ENCODE data around the gene GRID2.
"Not testable (repeated sequence)": the region's sequence is repeated elsewhere in the genome, so short reads cannot be mapped to it uniquely, and the experiment has no call there.

GRID2 gene

DNA sequence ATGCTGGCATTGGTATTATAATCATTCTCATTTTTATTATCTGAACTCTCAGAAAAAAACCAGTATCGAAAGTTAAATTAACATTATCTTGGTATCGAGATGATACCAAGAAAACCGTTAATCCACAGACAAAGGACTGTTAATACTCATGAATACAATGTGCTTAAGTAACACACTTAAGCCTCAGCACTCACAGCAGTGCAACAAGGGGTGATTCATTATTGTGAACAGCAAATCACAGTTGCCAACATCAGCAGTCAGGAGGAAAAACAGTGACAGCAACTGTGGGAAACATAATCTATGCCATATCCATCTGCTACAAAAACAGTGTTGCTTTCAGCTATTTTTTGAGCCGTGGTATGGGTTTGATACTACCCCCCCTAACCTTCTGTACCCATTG is 1313.8 kb downstream of the GRID2 start:
- no peak for DNase-seq

DNA sequence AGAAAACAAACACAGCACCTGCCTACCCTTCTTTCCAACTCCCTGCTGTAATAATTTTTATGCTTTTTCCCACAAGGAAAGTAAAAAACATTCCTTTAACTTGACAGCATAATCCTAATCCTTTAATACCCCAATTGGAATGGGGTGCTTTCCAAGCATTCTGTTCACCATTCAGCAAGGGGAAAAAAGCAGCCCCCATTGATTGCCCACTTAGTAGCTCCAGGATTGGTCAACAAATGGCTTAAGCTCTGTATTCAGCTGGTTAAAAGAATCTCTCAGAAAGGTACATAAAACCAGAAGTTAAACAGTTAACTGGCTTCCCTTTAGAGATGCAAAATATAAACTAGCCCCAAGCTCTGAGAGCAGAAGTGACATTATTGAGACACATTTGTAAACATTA is 1330.0 kb downstream of the GRID2 start:
- no peak for DNase-seq

DNA sequence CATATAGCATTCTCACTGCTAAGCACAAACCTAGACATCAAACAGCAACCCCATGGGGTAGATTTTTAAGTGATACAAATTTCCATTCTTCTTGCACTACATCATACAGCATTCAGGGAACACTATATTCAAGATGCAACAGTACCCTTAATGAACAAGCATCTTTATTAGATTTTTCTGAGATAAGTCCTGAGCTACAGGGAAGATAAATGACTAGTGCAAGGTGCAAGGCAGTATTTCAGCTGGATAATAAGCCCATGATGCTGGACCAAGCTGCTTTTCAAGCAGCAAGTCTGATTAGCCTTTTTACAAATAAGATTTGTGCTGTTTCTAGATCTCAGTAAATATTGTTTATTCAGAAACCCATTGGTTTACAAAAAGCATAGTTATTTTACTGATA is 1332.2 kb downstream of the GRID2 start:
- DNase-seq: no peak

DNA sequence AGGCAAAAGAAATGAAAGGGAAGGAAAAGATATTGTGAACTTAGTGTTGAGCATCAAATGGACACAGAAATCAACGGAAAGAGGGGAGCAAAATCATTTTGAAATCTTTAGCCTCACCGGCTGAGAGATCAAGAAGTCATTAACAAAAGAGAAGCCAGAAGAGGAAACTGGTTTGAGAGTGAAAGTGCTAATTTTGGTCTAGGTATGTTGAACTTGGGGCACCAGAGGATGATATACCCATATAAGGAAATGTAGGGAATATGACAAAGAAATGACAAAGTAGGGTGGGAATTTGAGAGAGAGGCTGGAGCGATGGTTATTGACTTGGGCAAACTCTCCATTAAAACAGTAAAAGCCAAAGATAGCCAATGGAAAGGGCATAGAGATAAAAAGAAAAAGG is 1341.4 kb downstream of the GRID2 start:
- no peak for DNase-seq

DNA sequence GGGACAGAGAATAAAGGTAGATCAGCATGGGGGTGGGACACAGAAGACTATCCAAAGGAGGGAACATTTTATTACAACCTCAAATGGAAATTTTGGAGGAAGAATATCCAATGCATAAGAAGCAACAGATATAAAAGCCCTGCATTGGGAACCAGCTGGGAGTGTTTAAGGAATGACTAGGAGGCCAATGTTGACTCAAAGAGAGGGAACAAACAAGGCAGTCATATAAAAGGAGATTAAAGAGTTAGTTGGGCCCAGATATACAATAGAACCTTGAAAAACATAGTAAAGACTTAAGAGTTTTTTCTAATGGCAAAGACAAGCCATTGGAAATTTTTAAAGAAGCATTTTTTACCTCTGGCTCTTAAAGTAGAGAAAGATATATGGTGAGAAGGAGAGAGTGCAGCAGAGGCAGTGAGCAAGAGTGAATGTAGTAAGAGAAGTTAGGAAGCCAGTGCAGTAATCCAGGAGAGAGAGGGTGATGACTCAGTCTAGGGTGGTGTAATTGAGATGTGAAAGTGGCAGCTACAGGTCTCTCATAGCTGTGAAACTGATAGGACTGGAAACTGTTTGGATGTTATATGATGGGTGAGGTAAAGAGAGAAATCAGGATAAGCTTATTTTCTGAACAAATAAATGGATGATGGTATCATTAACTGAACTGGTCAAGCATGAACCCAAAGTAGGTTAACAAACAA is 1342.6 kb downstream of the GRID2 start:
- DNase-seq: no peak

DNA sequence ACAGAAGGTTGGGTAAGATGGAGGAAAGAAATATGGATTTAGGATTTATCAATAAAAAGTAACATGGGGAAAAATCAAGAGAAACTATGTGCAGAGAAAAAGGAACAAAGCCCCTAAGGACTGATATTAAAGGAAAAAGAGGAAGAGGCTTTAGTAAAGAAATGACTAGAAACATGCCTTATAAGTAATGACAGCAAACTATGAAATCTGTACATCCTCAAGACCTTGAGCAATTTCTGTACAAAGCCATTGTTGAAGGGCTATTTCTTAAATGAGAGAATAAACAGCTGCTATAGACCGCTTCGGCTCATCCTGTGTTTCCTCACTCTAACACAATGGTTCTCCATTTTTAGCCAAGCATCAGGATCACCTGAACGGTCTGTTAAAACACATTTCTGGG is 1344.5 kb downstream of the GRID2 start:
- no peak for DNase-seq

DNA sequence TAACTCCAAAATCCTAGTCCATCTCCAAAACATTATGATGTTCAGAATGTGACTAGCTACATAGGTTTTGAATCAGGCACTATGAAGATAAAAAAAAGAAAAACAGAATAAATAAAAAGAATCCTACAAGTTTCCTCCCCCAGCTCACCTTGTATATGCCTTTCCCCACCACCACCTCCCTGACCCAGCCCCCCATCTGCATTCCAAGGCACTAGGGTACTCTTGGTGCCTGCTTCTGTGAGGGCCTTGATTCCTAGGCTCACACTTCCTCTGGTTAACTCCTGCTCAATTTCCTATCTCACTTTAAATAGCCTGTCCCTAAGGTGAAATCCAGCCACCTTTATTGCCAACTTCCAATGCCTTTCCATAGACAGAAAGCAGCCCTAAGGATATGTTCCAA is 1346.1 kb downstream of the GRID2 start:
- no peak for DNase-seq

DNA sequence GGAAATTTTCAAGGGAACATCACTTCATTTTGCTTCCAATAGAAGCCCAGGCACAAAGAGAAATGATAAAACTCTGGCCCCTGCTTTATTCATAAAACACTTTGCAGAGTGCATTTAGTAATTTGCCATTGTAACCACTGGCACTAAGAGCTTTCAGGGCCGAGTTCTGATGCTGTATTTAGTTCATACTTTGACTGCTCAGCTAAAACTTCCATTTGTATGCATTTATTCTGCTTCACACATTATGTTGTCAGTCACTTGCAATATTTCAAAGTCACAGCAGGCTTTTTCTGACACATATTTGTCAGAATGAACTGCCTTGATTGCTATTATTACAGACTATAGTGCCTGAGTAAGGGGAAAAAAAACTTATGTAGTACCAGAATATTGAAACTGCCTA is 1350.4 kb downstream of the GRID2 start:
- no peak for DNase-seq

DNA sequence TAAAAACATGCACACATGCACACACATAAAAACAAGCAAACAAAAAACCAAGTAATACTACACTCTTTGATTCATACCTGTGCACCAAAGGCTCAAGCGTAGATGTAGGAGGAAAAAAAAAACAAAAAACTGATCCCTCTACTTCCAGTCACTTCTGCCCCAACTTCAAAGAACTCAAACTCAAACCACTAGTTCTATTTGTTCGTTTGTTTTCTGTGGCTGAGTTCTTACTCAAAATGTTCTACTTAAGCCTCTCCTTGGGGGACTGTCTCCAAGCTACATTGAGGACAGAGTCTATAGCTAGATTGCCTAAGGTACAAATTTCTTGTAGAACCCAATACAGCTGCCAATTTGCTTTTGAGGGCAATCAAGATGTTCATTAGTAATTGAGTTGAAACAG is 1353.8 kb downstream of the GRID2 start:
- DNase-seq: no peak

DNA sequence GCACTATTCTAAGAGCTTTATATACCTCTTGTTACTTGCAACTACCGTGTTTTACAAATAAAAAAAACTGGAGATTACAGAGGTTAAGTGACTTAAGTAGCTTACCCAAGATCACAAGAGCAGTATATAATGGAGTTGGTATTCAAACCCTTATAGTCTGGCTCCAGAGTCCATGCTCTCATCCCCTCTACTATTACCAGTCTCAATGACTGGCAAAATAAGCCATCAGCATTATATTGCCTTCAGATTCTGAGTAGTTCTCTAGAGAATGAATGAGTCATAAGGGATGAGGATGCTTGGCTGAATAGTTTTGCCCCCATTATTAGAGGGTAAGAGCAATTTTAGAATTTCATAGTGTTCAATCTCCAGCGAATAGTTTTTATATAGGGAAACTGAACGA is 1354.7 kb downstream of the GRID2 start:
- DNase-seq: no peak

DNA sequence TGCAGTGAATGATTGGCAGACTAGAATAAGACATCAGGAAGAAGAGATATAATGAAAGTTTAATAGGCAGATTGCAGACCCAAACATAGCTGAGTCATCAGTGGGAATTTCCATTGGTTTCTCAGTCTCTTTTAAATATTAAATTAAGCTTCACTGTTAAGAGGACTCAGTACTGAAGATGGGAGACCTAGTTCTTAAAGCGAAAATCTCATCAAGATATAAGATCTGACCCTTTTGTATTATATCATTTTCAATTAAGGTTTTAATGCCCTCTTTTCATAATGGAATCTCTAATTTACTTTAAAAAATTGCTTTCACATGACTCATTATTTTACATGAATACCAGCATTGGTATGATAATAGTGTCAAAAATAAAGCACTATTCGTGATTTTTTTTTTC is 1355.9 kb downstream of the GRID2 start:
- no peak for DNase-seq

DNA sequence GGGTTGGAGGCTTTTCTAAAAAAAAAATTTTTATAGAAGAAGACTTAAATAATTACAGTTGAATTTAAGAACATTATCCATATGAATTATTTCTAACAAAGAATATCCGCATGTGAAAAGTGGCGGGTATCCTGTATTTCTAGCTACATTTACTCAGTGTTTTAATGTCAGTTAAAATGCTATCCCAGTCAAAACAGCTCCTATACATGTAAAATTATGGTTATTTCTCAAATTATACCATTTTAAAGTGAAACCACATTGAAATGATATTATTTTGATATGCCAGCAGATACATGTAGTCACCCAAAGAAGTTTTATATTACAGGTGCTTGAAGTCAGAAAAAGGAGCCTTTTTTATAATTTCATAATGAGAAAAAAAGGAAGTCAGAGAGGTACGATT is 1356.3 kb downstream of the GRID2 start:
- no peak for DNase-seq

DNA sequence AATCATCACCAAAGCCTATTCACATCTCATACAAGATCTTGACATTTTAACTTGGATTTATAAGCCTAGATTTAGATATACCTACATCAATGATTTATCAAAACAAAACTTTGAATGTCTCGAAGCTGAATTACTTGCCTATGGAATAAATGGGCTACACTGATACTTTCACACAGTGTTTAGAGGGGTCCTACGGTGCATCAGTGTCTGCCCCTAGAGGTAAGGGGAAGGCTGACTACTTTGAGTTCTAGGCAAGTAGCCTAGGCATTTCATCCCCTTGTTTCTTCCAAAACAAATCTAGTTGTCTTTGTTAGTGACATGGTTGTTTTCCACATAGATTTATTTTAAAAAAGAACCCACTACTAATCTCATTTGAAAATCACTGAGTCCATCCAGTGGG is 1366.7 kb downstream of the GRID2 start:
- DNase-seq: no peak

DNA sequence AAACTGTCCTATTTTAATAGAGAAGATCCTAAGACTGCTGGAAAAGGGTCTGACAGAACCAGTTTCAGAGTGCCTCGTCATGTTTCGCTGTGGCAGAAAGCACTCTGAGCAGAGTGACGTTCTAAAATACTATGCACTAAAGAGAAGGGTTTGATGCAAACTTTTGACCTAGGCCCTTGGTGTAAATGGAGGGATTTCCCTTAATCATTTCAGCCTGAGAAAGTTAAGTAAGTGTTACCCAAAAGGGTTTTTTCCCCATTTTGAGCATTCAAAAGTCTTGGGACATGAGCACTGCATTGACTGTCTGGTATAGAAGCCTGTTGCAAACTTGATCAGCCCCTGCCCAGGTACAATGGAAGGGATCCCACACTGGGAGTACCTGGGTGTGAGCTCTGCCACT is 1367.3 kb downstream of the GRID2 start:
- DNase-seq: no peak

DNA sequence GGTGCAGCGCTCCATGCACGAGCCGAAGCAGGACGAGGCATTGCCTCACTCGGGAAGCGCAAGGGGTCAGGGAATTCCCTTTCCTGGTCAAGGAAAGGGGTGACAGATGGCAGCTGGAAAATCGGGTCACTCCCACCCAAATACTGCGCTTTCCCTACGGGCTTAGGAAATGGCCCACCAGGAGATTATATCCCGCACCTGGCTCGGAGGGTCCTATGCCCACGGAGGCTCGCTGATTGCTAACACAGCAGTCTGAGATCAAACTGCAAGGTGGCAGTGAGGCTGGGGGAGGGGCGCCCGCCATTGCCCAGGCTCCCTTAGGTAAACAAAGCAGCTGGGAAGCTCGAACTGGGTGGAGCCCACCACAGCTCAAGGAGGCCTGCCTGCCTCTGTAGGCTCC is 1373.2 kb downstream of the GRID2 start:
- DNase-seq: not testable (repeated sequence)

DNA sequence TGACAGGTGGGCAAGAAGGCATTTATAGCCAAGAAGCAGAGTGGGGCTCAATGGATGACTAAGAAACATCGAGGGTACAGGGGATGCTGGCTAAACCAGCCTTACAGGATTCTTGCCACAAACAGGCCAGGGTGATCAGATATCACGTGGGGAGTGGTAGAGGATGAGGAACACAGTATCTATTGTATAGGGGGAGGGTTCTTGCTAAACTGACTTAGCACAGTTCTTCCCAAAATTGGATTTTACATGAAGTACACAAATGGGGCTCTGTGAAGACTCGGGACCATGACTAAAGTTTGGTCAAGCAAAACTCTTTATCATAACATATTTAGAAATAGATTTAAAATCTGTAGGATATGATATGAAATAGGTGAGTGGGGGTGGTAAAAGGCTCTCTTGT is 1380.8 kb downstream of the GRID2 start:
- DNase-seq: no peak

DNA sequence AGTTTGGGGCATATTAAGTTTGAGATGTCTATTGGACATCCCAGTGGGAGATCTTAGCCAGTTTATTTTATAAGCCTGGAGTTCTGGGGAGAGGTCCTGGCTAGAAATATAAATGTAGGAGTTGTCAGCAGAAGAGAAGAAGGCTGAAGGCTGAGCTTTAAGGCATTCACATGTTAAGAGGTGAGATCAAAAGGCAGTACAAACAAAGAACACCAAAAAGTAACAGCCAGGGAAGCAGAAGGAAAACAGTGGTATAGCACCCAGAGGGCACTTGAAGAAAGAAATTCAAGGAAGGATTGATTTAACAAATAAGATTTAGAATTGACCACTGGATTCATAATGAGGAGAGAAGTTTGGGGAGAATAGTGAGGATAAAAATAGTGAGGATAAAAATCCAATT is 1383.5 kb downstream of the GRID2 start:
- no peak for DNase-seq

DNA sequence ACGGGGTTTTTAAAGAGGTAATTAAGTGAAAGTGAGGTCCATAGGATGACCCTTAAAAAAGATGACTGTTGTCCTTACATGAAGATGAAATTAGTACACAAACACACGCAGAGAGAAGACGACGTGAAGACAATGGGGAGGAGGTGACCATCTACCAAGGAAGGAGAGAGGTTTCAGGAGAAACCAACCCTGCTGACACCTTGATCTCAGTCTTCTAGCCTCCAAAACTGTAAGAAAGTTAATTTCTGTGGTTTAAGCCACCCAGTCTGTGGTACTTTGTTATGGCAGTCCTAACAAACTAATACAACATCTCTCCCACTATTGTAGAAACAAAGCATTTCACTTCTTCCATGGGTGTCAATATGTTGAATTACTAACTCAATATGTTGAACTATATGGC is 1385.2 kb downstream of the GRID2 start:
- DNase-seq: no peak

DNA sequence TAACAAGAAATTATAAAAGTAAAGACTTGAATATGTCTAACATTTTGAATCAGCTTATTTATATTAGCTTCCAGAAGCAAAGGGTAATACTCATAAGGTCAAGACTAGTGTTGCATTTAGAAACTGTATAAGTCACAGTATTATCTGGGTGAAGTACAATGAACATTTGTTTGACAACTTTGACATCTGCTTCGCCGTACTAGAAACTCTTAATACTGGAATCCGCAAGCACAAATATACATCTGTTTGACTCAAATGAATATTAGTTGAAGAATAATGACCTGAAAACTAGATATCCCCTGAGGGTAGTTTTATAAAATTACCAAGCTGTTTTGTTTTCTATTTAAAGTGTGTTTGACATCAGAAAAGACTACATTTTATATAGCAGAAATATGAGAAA is 1389.4 kb downstream of the GRID2 start:
- DNase-seq: no peak

DNA sequence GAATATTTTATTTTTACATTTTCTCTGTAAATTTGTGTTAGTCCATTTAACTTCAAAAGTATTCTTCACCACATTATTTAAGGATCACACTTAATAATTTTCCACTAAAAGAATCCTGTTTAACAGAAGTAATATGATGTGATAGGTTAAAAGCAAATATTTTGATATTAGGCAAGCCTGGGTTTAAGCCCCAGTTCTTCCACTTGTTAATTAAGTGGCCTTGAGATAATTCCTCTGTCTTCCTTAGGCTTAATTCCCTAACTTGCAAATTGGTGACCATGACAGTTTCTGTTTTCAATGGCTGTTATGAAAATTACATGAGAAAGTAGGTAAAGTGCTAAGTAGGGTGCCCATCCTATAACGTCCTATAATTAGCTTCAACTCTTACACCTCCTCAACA is 1394.9 kb downstream of the GRID2 start:
- no peak for DNase-seq

DNA sequence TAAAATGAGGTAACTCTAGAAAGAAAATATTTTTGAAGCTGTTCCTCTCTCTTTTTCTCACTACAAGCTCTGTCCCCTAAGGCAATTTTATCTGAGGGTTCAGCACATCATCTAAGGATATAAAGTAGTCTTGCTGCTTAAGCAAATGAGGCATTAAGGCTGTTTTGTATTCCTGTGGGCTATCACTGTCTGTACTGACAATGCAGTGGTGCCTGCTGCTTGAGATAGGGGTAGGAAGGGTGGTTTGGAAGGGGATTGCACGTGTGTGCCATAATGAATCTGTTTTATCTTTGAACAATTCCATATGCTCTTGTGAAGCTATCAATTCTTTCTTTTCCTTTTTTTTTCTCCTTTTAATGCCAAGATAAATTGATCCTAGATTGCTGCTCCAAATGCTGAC is 1396.8 kb downstream of the GRID2 start:
- DNase-seq: no peak

DNA sequence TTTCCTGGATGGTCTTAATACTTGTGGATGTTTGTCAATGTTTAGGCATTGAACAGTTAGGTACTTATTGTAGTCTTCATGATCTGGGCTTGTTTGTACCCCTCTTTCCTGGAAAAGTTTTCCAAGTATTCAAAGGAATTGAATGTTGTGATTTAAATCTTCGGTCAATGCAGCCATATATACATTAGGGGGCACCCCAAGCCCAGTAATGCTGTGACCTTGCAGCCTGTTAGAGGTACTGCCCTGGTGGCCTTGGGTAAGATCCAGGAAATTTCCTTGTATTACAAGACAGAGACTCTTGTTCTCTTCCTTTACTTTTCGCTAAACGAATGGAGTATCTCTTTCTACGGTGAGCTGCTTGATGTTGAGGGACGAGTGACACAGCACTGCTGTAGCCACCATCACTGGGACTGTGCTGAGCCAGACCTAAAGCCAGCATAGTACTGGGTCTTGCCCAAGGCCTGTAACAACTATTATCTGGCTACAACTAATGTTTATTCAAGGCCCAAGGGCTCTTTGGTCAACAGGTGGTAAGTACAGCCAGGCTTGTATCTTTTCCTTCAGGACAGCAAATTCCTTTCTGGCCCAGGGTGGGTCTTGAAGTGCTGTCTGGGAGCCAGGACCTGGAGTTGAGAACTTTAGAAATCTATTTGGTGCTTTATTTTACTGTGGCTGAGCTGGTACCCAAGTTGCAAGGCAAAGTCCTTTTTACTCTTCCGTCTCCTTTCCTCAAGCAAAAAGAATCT is 1406.5 kb downstream of the GRID2 start:
- DNase-seq: no peak

DNA sequence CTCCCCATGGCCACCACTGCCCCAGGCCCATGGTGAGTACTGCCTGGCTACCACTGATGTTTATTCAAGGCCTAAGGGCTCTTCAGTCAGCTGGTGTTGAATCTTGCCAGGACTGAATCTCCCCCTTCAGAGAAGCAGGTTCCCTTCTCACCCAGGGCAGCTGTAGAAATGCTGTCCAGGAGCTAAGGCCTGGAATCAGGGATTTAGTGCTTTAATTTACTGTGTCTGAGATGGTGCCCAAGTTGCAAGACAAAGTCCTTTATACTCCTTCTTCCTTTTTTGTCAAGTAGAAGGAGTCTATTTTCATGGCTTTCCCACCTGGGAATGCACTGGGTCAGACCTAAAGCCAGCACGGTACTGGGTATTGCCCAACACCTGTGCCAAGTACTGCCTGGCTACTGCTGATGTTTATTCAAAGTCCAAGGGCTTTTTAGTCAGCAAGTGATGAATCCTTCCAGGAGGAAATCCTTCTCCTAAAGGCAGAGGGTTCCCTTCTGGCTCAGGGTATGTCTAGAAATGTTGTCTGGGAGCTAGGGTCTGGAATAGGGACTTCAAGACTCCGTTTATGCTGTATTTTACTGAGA is 1407.2 kb downstream of the GRID2 start:
- no peak for DNase-seq

DNA sequence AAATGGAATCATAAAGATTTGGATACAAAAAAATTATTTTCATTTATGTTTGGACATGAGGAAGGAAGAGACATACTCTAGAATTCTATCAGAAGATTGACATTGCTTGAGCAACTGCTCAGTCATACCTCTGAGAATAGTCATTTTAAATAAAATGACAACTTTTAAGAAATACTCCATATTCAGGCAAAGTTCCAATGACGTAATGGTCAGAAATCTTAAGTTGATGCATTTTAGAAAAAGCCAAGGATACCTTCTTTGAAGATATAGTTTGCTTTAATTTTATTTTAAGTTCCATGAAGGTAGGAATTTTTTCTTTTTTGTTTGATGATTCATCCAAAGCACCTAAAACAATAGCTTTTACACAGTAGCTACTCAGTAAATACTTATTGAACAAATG is 1414.5 kb downstream of the GRID2 start:
- no peak for DNase-seq

DNA sequence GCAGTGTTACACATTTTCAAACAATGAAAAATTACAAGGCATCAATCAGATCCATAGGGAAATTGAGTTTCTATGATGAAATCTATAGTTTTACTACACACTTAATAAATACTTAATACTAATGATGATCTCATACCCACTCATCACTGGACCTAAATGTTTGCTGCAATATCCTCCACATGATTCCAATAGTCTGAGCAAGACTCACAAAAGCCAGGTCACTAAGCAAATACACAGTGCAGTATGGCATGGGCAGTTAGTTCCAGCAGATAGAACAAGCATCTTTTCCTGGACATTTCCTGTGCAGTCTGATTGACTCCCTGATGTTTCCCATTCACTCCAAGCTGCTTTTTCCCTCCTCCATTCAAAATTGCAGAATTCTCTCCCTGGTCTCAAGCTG is 1415.8 kb downstream of the GRID2 start:
- DNase-seq: no peak

Measured in activated CD4-positive, alpha-beta T cell treated with anti-CD3 and anti-CD28 coated beads, Interleukin-2, amount 50 U/mL, for 16 hours (primary cell).